Neural crest cell (in vitro differentiated cells): ENCODE data around the gene TNIK. TPM values are rescaled to one million over a fixed set of nuclear protein-coding genes. Genes with fewer than 3 reads are reported as not detected.
A peak's percentile ranks its signal among the peaks of the same experiment; 100 is the strongest.

Experiments
- DNase-seq: peaks from one replicate; pipeline ENCODE4 v3.0.0; 2021; ENCODE audit warnings: low read depth, mixed read lengths, low spot score
- H3K27ac Mint-ChIP-seq: one replicate; pipeline ENCODE4 v1.8.0; 2021; ENCODE audit warnings: mild to moderate bottlenecking, mixed read lengths; ENCODE audit not compliant: unreplicated experiment
- H3K27me3 Mint-ChIP-seq: 2 replicates; pipeline ENCODE4 v1.8.0; 2021; ENCODE audit warnings: low read depth, mild to moderate bottlenecking, mixed read lengths
- H3K36me3 Mint-ChIP-seq: 2 replicates; pipeline ENCODE4 v1.8.0; 2021; ENCODE audit warnings: low read depth, mild to moderate bottlenecking, mixed read lengths
- H3K4me1 Mint-ChIP-seq: 2 replicates; pipeline ENCODE4 v1.8.0; 2021; ENCODE audit warnings: mixed read lengths
- H3K4me3 Mint-ChIP-seq: one replicate; pipeline ENCODE4 v1.8.0; 2021; ENCODE audit warnings: mild to moderate bottlenecking, mixed read lengths
- H3K9me3 Mint-ChIP-seq: 2 replicates; pipeline ENCODE4 v1.8.0; 2021; ENCODE audit warnings: mixed read lengths
- total RNA-seq: library from RNA; stranded (reverse); gene quantifications from 2 replicates; pipeline ENCODE4 v1.2.1, GENCODE V29; 2021
- TF ChIP-seq, protein P1 (sequence below): fragments of 200-600 bp; sonication (generic); conservative IDR thresholded peaks from 2 replicates; pipeline ENCODE4 v1.5.0; 2021; ENCODE audit warnings: antibody characterized with exemption, mild to moderate bottlenecking

The TNIK gene
- total RNA-seq, 1 donor from 2014 or later = 32.3 TPM

DNA sequence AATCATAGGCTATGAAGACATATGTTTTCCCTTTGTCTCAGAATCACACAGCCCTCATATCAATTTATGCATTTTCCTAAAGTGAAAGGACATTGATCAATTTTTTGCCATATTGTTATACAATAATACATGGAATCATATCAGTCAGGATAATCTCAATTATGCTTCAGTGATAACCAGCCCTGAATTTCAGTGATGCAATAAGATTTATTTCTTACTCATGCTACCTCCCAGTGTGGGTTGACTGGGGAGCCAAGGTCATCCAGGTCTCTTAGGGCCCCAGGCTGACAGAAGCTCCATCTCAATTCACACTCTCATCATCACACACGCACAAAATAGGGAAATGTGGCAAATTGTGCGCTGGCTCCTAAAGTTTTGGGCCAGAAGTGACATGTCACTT, 44.2 kb upstream of the TNIK start:
- Mint-ChIP-seq H3K9me3 (peaks cover 3% of the 10 kb centered on the region), H3K4me1 (peaks cover 3% of the 10 kb centered on the region), H3K27me3 (no peaks in the 10 kb centered on the region), H3K36me3 (no peaks in the 10 kb centered on the region), H3K4me3 (no peak overlapping the region), H3K27ac (no peak overlapping the region)
- TF ChIP-seq, protein P1, sequence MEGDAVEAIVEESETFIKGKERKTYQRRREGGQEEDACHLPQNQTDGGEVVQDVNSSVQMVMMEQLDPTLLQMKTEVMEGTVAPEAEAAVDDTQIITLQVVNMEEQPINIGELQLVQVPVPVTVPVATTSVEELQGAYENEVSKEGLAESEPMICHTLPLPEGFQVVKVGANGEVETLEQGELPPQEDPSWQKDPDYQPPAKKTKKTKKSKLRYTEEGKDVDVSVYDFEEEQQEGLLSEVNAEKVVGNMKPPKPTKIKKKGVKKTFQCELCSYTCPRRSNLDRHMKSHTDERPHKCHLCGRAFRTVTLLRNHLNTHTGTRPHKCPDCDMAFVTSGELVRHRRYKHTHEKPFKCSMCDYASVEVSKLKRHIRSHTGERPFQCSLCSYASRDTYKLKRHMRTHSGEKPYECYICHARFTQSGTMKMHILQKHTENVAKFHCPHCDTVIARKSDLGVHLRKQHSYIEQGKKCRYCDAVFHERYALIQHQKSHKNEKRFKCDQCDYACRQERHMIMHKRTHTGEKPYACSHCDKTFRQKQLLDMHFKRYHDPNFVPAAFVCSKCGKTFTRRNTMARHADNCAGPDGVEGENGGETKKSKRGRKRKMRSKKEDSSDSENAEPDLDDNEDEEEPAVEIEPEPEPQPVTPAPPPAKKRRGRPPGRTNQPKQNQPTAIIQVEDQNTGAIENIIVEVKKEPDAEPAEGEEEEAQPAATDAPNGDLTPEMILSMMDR = no peak
- no peak for DNase-seq

GRCh38 chr3:171503817-171504216, 43.6 kb upstream of the TNIK start:
- DNase-seq = no peak
- H3K9me3 Mint-ChIP-seq = peaks cover 3% of the 10 kb centered on the region
- TF ChIP-seq, protein P1 = no peak
- no peaks in the 10 kb centered on the region for H3K27me3 Mint-ChIP-seq
- no peak overlapping the region for H3K27ac Mint-ChIP-seq
- no peaks in the 10 kb centered on the region for H3K36me3 Mint-ChIP-seq
- peaks cover 9% of the 10 kb centered on the region for H3K4me1 Mint-ChIP-seq
- H3K4me3 Mint-ChIP-seq = no peak overlapping the region

GRCh38 chr3:171498921-171499320, 38.7 kb upstream of the TNIK start:
- DNase-seq = no peak
- Mint-ChIP-seq H3K4me1 (peaks cover 12% of the 10 kb centered on the region), H3K9me3 (no peaks in the 10 kb centered on the region), H3K4me3 (no peak overlapping the region), H3K27ac (peak overlapping the region; percentile 84), H3K36me3 (no peaks in the 10 kb centered on the region), H3K27me3 (no peaks in the 10 kb centered on the region)
- TF ChIP-seq, protein P1 = no peak

DNA sequence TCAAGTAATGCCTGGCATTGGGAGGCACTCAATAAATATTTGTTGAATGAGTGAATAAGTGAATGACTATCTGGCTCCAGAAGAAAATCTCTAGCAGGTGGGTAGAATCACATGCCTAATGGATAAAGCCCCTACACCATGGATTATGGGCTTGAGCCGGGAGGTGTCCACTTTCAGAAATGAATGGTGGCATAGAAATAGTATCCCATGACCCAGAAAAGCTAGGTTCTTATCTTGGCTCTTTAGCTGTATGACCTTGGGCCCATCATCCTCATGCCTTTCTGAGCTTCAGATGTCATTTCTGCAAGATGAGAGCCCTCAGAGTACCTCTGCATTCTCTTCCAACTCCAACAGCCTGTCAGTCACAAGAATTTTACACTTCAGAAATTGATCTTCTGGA, 37.3 kb upstream of the TNIK start:
- no peak overlapping the region for H3K4me3 Mint-ChIP-seq
- no peaks in the 10 kb centered on the region for H3K36me3 Mint-ChIP-seq
- no peaks in the 10 kb centered on the region for H3K9me3 Mint-ChIP-seq
- TF ChIP-seq, protein P1 = no peak
- H3K4me1 Mint-ChIP-seq = peaks cover 12% of the 10 kb centered on the region
- DNase-seq = no peak
- H3K27ac Mint-ChIP-seq = no peak overlapping the region
- H3K27me3 Mint-ChIP-seq = no peaks in the 10 kb centered on the region

- no peak overlapping the region for H3K27ac Mint-ChIP-seq
- no peaks in the 10 kb centered on the region for H3K36me3 Mint-ChIP-seq
- H3K27me3 Mint-ChIP-seq = no peaks in the 10 kb centered on the region
- peaks cover 12% of the 10 kb centered on the region for H3K4me1 Mint-ChIP-seq
- no peak for DNase-seq
- TF ChIP-seq, protein P1 = no peak
- H3K9me3 Mint-ChIP-seq = no peaks in the 10 kb centered on the region
- H3K4me3 Mint-ChIP-seq = no peak overlapping the region
These were observed 35.2 kb upstream of the TNIK start for GRCh38 chr3:171495413-171495812.
